Measurements from ENCODE around the gene TCF19. TPM values are rescaled to one million over a fixed set of nuclear protein-coding genes. Genes with fewer than 3 reads are reported as not detected.
A peak's percentile ranks its signal among the peaks of the same experiment; 100 is the strongest.
"Not testable (repeated sequence)": the region's sequence is repeated elsewhere in the genome, so short reads cannot be mapped to it uniquely, and the experiment has no call there.

The TCF19 gene
- total RNA-seq, 2 donors from 2014 or later: 2.2 to 8.3 TPM

DNA sequence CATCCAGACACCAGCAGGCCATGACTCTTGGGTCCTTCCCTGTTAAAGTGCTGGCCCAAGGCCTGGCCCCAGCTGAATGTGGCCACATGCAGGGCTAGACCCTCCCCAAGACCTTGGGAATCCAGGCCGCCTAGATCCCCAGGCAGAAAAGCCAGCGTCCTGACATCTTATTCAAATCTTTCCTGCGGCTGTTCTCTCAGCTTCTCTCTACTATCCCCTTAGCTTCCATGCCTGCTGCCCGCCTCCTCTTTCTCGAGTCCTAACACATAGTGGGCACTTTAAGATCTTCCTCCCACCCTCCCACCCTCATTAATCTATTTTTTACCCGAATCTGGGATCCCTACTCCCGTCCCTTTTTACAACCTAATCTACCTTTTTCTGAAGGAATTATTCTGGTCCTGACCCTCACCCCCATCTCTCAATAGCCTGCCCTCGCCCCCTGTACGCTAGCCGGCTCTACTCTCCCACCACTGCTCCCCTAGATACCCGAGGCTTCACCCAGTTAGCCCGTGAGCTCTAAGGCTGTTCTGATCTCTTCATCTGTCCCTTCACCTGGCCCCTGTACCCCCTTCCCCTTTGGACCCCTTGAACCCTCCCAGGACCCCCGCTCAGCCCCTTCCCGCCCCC lies 763 bp upstream of the TCF19 start, which contains the start of gene CCHCR1:
TSS of gene CCHCR1 (minus strand) at position 290 of the 627 bp plus-strand sequence. CDS start at position 88, 202 bp downstream.
- intact Hi-C loops (cut with DNase I): no loop called here
- no peak for DNase-seq
- peak; percentile 16 to 41 for ATAC-seq

DNA sequence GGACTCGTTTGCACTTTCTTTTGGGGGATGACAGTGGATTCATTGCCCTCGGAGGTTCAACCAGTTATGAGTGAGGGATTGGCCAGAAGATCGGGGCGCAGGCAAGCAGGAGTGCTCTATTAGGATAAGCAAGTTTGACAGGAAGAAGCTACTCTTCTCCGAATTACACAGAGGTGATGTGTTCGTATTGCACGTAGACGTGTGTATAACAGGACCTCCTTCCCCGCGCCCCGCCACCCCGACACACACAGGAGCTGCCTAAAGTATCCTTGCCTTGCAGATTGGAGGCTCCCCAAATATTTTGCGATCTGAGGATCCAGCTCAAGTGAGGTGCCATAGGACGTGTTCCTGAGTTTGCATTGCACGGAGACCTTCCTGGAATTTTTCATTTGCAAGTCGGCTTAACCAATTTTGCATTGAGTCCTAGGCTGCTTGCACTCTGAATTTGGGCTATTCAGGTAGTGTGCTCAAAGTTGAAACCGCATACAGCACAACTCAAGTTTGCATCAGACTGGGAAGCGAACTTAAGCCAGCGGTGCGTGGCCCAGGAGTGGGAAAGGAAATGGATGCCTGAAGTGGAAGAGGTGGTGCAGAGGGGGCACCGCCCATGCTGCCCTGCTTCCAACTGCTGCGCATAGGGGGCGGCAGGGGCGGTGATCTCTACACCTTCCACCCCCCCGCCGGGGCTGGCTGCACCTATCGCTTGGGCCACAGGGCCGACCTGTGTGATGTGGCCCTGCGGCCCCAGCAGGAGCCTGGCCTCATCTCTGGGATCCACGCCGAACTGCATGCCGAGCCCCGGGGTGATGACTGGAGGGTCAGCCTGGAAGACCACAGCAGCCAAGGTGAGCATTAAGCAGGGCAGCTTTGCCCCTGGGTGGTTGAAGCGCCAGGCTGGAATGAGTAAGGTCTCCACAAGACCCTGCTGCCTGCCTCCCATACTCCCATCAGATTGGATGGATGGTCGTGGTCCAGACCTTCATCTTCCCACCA lies 770 bp downstream of the TCF19 start:
- no peak for DNase-seq
- intact Hi-C loops (cut with DNase I): no loop called here

DNA sequence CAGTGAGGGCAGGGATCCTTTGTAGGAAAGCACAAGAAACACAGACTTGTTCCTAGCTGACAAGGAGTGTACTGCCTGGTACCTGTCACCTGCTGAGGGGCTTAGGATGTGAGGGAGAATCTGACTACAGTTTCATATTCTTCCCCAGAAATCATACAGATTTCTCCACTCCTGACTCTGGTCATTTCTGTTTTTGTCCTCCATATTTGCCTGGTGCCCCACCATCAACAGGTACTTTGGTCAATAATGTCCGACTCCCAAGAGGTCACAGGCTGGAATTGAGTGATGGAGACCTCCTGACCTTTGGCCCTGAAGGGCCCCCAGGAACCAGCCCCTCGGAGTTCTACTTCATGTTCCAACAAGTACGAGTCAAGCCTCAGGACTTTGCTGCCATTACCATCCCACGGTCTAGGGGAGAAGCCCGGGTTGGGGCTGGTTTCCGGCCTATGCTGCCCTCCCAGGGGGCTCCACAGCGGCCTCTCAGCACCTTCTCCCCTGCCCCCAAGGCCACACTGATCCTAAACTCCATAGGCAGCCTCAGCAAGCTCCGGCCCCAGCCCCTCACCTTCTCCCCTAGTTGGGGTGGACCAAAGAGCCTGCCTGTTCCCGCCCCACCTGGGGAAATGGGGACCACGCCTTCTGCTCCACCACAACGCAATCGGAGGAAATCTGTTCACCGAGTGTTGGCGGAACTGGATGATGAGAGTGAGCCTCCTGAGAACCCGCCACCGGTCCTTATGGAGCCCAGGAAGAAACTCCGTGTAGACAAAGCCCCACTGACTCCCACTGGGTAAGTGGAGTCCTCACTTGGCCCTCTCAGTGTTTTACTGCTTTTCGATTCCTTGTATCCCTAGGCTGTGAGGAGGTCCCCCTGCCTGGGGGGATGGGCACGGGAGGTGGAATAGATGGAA lies 3.1 kb downstream of the TCF19 start:
- no peak for DNase-seq
- intact Hi-C loops (cut with DNase I): no loop called here

More for the DNA sequence above, 770 bp downstream of the TCF19 start:
- ATAC-seq: no peak

DNA sequence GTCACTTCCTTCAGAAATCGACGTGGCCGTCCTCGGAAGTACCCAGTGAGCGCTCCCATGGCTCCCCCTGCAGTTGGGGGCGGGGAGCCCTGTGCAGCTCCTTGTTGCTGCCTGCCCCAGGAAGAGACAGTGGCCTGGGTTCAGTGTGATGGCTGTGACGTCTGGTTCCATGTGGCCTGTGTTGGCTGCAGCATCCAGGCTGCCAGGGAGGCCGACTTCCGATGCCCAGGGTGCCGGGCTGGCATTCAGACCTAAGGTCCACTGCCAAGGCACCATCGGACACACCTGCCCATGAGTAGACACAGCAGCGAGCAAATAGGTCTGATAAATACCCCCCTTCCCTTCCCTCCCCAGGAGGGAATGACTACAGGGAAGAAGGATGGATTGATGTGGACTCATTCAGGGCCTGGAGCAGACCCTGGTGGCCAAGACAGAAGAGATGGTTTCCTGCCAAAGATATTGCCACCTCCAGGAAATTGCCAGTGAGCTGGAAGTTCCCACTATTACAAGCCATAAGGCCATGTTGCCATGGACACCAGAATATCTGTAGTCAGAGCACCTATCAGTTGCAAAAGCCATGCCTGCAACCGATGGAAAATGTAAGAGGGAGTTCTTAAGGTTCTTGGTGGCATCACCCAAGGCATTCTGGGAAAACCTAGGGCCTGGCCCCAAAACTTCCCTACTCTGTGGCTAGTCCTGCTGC lies 4.2 kb downstream of the TCF19 start:
- DNase-seq: no peak
- ATAC-seq: no peak
- intact Hi-C loops (cut with DNase I): no loop called here

More for the DNA sequence above, 3.1 kb downstream of the TCF19 start:
- no peak for ATAC-seq

DNA sequence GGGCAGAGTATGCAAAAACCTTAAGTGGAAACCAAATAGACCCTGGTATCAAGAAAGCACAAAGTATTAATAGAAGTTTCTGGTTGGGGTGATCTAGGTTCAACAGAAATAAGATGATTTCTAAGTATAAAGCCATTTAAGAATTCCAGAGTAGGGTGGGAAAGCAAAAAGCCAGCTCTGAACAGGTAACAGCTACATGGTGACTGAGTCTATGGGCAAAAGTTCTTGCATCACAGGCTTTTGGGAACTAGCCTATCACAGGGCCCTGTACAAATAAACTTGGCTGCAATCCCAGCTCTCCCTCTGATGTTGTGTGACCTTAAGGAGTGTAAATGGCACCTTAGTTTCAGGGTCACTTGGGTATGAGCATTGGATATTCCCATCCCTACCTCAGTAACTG lies 5.5 kb downstream of the TCF19 start:
- intact Hi-C loops (cut with DNase I): no loop called here
- DNase-seq (no peak), ATAC-seq (no peak)

DNA sequence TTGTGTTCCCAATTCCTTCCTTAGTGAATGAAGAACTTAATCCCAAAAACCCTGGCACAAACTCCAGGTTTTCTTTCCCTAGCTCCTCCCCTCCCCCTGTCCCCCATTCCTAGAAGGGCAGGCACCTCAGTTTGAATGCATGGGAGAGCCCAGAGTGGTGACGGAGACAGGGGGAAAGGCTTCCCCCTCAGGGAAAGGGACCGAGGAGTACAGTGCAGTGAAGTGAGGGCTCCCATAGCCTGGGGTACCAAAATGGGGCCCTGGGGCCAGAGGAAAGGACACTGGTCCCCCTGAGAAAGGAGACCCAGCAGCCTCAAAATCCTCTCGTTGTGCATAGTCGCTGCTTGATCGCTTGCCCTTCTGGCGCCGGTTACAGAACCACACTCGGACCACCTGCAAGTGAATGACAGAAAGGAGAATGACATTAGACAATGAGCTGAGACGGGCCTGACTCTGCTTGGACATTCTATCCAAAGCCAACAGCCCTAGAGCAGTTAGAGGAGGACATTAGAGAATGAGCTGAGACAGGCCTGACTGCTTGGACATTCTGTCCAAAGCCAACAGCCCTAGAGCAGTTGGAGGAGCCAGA lies 6.2 kb downstream of the TCF19 start:
- intact Hi-C loops (cut with DNase I); ATAC-seq; DNase-seq: not testable (repeated sequence)

DNA sequence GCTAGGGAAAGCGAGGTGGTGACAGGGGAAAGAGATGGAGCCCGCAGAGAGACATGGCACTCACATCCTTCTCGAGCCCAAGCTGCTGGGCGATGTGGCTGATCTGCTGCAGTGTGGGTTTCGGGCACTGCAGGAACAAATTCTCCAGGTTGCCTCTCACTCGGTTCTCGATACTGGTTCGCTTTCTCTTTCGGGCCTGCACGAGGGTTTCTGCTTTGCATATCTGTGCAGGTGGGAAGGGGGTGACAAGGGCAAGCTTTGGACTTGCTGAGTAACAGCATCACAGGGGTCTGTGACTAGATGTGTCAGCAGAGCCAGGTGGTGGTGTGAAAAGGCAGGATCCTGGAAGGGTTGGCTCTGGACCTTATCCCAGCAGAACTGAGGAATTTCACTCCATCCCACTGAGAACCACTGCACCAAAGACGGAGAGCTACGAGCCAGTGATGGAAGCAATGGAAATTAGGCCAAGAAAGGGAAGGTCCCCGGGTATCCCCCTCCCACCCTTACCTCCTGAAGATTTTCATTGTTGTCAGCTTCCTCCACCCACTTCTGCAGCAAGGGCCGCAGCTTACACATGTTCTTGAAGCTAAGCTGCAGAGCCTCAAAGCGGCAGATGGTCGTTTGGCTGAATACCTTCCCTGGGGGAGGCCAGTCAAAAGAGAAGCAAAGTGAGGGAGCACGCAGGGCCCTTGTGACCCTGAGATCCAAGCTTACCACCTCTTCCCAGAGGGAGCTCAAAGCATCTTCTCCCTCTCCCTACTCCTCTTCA lies 6.9 kb downstream of the TCF19 start:
- intact Hi-C loops (cut with DNase I); ATAC-seq; DNase-seq: not testable (repeated sequence)

DNA sequence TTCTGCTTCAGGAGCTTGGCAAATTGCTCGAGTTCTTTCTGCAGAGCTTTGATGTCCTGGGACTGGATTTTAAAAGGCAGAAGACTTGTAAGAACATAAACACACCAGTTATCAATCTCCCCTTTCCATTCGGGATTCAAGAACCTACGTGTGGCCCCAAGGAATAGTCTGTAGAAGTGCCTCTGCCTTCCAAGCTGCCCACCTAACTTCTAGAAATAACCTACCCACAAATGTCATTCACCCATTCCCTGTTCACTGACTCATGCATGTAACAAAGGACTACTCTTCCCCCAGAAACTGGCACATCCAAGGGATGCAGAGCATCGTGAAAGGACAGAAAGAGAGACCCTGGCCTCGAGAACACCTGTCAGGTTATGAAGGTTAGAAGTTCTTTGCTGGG lies 7.6 kb downstream of the TCF19 start:
- no peak for DNase-seq
- ATAC-seq: no peak
- intact Hi-C loops (cut with DNase I): no loop called here

DNA sequence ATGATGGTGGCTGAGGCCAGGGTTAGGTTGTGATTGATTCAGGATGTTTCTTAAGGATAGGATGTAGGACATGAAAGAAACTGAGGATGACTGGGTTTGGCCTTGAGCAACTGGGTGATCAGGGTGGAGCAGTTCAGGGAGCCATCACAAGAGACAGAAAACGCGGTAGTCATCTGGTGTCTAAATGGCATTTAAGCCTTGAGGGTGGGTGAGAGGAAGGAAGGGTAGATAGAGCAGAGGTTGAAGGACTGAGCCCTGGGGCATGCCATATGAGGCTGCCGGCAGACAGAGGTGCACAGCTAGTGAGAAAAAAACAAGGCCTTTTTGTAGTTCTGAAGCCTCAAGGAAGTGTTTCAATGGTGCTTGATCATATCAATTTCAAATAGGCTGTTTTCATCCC lies 10.2 kb downstream of the TCF19 start:
- no peak for DNase-seq
- intact Hi-C loops (cut with DNase I): no loop called here
- ATAC-seq: no peak

DNA sequence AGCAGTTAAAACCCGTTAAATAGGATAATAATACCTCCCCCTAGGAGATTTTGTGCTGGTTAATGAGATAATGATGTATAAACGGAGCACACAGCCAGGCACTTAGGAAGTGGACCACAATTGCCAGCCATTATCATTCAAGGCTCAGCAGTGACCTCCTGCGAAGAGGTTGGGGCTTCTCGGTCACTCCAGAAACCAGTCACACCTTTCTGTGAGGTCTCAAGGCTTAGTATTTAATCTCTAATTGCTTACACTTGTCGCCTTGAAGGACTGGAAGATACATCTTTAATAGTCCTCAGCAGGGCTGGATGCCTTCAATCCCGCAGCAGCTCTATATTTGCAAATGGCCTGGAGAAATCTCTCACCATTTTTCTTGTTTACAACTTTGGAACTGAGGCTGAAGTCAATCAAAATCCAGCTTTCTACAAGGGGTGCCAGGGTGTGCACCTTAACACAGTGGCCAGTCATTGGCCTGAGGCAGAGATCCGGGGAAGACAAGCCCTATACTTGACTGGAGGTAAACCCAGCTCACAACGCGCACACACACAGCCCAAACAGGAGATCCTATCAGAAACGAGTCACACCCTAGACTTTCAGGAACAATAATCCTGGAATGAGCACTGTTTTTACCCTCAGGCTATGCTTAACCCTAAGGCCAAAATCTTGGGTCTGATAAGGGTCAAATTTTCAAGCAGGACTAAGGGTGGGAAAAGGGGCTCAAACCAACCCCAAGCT lies 10.9 kb downstream of the TCF19 start:
- ATAC-seq (no peak), DNase-seq (no peak)
- intact Hi-C loops (cut with DNase I): no loop called here

DNA sequence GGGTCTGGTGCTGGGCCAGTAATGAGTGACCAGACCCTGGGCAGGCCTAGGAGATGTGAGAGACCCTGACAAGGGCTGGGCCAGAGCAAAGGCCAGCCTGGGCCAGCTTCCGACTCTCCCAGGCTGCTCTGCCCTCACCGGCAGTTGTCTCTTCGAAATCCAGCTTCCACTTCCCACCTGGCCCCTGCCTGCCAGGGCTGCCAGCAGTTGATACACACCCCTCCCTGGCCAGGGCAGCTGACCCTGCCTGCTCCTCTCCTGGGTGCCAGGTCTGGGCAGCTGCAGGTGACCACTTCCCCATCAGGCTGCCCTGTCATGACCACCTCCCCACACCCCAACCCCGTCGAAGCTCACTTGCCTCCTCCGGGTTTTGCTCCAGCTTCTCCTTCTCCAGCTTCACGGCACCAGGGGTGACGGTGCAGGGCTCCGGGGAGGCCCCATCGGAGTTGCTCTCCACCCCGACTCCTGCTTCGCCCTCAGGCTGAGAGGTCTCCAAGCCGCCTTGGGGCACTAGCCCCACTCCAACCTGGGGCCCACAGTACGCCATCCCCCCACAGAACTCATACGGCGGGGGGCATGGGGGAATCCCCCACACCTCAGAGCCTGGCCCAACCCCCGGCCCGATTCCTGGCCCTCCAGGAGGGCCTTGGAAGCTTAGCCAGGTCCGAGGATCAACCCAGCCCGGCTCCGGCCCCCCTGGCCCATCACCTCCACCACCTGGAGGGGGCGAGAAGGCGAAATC lies 11.6 kb downstream of the TCF19 start:
- ATAC-seq; intact Hi-C loops (cut with DNase I); DNase-seq: not testable (repeated sequence)

DNA sequence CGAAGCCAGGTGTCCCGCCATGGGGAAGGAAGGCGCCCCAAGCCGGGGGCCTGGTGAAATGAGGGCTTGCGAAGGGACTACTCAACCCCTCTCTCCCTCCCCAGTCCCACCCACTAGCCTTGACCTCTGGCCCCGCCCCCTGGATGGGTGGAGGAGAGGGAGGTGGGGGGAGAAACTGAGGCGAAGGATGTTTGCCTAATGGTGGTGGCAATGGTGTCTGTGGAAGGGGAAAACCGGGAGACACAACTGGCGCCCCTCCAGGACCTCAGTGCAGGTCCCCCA lies 12.2 kb downstream of the TCF19 start, which contains the start of gene POU5F1:
TSS of gene POU5F1 (minus strand) at position 83 of the 282 bp plus-strand sequence. CDS start at position 21, 62 bp downstream.
- ATAC-seq (no peak), DNase-seq (no peak)
- intact Hi-C loops (cut with DNase I): no loop called here

DNA sequence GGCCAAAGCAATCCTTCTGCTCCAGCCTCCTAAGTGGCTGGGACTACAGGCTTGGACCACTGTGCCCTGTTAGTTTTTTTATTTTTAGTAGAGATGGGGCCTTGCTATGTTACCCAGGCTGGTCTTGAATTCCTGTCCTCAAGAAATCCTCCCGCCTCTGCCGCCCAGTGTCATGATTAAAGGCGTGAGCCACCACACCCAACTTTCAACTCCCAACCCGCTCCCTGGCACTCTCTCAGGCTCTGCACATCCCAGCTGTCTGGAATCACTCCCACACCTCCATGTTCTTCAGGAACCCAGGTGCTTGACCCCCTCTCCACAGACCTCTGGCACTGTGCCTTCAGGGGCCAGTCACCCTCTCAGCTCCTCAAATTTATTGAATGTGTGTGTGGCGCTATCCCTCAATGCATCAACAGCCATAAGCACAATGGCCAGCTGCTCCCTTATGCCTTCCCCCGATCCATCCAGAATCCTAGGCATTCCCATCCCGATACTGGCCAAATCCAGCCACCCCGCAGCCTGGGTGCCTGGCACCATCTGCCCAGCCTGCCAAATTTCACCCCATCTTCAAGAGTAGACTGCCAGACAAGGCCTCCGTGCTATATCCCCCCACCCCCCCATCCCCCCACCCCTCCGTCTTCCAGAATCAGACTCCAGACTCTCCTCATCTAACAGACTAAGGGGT lies 12.7 kb downstream of the TCF19 start:
- intact Hi-C loops (cut with DNase I): no loop called here
- ATAC-seq: no peak
- no peak for DNase-seq

DNA sequence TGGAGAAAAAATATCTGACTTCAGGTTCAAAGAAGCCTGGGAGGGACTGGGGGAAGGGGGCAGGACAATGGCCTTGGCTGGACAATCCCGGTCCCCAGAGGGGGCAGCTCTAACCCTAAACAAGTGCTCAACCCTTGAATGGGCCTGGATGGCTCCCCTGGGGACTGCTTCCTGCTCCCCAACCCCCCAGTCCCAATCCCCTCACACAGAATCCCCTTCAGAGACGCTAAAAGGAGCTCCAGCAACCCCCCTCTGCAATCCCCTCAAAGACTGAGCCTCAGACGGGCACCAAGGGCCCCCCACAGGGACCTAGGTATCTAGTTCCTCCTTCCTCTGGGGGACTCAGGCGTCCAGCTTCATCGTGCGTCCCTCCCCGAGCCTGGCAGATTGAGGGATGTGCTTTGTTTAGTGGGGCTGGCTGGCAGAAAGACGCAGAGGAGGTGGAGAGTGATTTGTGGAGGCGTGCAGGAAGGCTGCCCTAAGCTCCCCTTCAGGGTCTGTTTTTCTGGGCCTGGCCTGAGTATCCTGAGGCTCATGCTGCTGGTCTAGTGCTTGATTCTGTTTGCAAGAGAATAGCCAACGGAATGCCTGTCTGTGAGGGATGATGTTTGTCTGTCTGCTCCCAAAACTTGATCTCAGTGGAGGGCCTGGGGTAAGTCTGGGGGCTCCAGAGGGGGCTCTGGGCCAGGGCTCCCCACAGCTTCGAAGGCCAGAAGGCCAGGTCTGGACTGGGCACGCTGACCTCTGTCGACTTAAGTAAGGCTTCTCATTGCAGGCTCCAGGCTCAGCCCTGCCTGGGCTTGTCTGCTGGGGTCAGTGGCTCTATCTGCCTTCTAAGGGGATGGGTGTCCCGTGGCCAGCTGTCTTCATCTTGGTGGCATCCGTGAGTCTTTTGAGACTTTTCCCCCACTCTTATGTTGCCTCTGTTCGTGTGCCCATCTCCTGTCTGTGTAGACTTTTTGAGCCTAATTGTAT lies 13.8 kb downstream of the TCF19 start:
- intact Hi-C loops (cut with DNase I): no loop called here
- no peak for DNase-seq

DNA sequence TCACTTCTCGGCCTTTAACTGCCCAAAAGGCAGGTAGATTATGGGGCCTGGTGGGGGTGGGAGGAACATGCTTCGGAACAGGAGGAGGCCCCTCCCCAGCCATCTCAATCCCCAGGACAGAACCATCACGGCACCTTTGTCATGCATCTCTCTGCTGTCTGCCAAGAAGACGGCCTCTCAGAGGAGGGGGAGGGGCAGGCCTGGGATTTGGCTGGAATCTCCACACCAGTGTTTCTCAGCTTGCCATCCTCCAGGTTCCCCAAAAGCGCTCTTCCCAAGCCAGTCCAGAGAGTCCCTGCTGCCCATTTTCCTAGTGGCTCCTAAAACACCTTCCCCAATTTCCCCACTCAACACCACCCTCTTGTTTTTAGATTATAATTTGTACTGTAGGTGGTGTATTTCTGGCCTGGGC lies 14.6 kb downstream of the TCF19 start:
- peak in 1 of 2 donors; percentile 6 for ATAC-seq
- no peak for DNase-seq
- intact Hi-C loops (cut with DNase I): no loop called here

More for the DNA sequence above, 13.8 kb downstream of the TCF19 start:
- no peak for ATAC-seq

Data from left cardiac atrium (tissue), 4 donors.